K562 (cell line): ENCODE data around the gene GMEB1. TPM values are rescaled to one million over a fixed set of nuclear protein-coding genes. Genes with fewer than 3 reads are reported as not detected.

ENCODE experiments used
- AFF4 ChIP-seq: sonication (generic); formaldehyde crosslinking; IDR thresholded peaks from 2 replicates; pipeline ENCODE4 v1.8.0; 2023; ENCODE audit warnings: mild to moderate bottlenecking, missing genetic modification reagents
- CAMTA2 ChIP-seq: fragments of 250-450 bp; sonication (Bioruptor Pico); conservative IDR thresholded peaks from 2 replicates; pipeline ENCODE4 v1.5.1; 2022
- CBFB ChIP-seq: sonication (generic); formaldehyde crosslinking; IDR thresholded peaks from 2 replicates; pipeline ENCODE4 v1.4.0; 2020; ENCODE audit warnings: mild to moderate bottlenecking, missing genetic modification reagents
- FIP1L1 ChIP-seq: fragments of 200-400 bp; formaldehyde crosslinking; IDR thresholded peaks from 2 replicates; pipeline ENCODE4 v1.6.1; 2018; ENCODE audit warnings: mild to moderate bottlenecking, low read depth, low read length; ENCODE audit not compliant: poor library complexity, severe bottlenecking
- HMG20A ChIP-seq: fragments of 450-650 bp; formaldehyde crosslinking; conservative IDR thresholded peaks from 2 replicates; pipeline ENCODE4 v1.4.0; 2020; ENCODE audit warnings: mild to moderate bottlenecking, mixed read lengths
- ILF3 ChIP-seq: fragments of 450-650 bp; IDR thresholded peaks from 2 replicates; pipeline ENCODE4 v1.6.1; 2018; ENCODE audit warnings: antibody characterized with exemption, mild to moderate bottlenecking, moderate library complexity, borderline replicate concordance
- KHSRP ChIP-seq: fragments of 450-650 bp; IDR thresholded peaks from 2 replicates; pipeline ENCODE4 v1.6.1; 2017
- NR4A1 ChIP-seq, 2 experiments: fragments of 250-450 bp in 1 of 2; fragments of 450-650 bp in 1 of 2; sonication (Bioruptor Pico) in 1 of 2; IDR thresholded peaks; 2 replicates each; pipeline versions ENCODE4 v1.4.0 to v1.6.1; 2016 to 2020; ENCODE audit warnings: mild to moderate bottlenecking in 2 of 2, missing compliant biosample characterization in 1 of 2, missing genetic modification characterization in 1 of 2, moderate library complexity in 1 of 2
- RB1 ChIP-seq: fragments of 450-650 bp; IDR thresholded peaks from 2 replicates; pipeline ENCODE4 v1.6.1; 2017; ENCODE audit warnings: low read depth, mild to moderate bottlenecking
- RNF219 ChIP-seq: fragments of 250-450 bp; sonication (Bioruptor Pico); IDR thresholded peaks from 2 replicates; pipeline ENCODE4 v1.5.0; 2022; ENCODE audit warnings: mild to moderate bottlenecking
- SIN3A ChIP-seq, 2 experiments: fragments of 150-350 bp in 1 of 2; IDR thresholded peaks; 2 replicates each; pipeline ENCODE4 v1.6.1; 2011 to 2016; ENCODE audit warnings: borderline replicate concordance in 2 of 2, low read depth in 2 of 2, low read length in 2 of 2, mild to moderate bottlenecking in 2 of 2, moderate library complexity in 2 of 2; ENCODE audit not compliant: control insufficient read depth in 1 of 2
- THAP7 ChIP-seq: fragments of 250-450 bp; sonication (Bioruptor Pico); IDR thresholded peaks from 2 replicates; pipeline ENCODE4 v1.5.0; 2021
- ZHX1 ChIP-seq: fragments of 150-350 bp; conservative IDR thresholded peaks from 2 replicates; pipeline ENCODE4 v1.6.1; 2014; ENCODE audit warnings: low read length
- ZNF280A ChIP-seq: fragments of 450-650 bp; IDR thresholded peaks from 2 replicates; pipeline ENCODE4 v1.6.1; 2018; ENCODE audit warnings: mild to moderate bottlenecking, low read depth; ENCODE audit not compliant: partially characterized antibody
- ZSCAN29 ChIP-seq: fragments of 450-650 bp; IDR thresholded peaks from 2 replicates; pipeline ENCODE4 v1.6.1; 2017
- polyA plus RNA-seq, 8 experiments: library from polyadenylated mRNA; depleted of rRNA in 4 of 8; stranded (reverse) in 5 of 8; unstranded in 3 of 8; fragments of >200 nt; fragmentation: Nextera tagmentation in 2 of 8; fragmentation: Illumina TruSeq in 1 of 8; extraction: Ambion mirVana in 2 of 8; extraction: Trizol in 1 of 8; gene quantifications; 2 replicates each; pipeline versions ENCODE4 v1.2.1 to v1.2.3, GENCODE V29; 2011 to 2014; ENCODE audit warnings: inconsistent platforms in 1 of 8, missing spikeins in 1 of 8
- total RNA-seq, 7 experiments: library from RNA; depleted of rRNA in 6 of 7; stranded (reverse); fragments of >200 nt in 6 of 7; fragmentation: Illumina TruSeq in 2 of 7; extraction: Trizol in 2 of 7; gene quantifications; 2 replicates each; pipeline versions ENCODE4 v1.2.1 to v1.2.3, GENCODE V29; 2011 to 2021; ENCODE audit warnings: low replicate concordance in 1 of 7

Gene GMEB1
- total and polyA plus RNA-seq, 9 of the 15 experiments (the other 6 are each of a cell fraction or from before 2014, with no cell fraction given) = 6.6 to 17.5 (median 8.5) TPM

- no peak for TF ChIP-seq ZHX1
- no peak for TF ChIP-seq HMG20A (CRISPR knock-in tag)
- TF ChIP-seq AFF4 (CRISPR knock-in tag) = peak; percentile 72; the same call in 1 of the 2 replicates
- TF ChIP-seq KHSRP = no peak
- no peak for TF ChIP-seq NR4A1 (CRISPR knock-in tag; IDR thresholded peaks at IDR 0.05)
- TF ChIP-seq NR4A1 (tag; IDR thresholded peaks at IDR 0.05) = peak; percentile 38; the same call in 1 of the 2 replicates
- TF ChIP-seq ZSCAN29 = no peak
- 0 out of 2 replicates have a peak, but pooled peaks have one; percentile 18 for TF ChIP-seq CAMTA2 (CRISPR knock-in tag)
- TF ChIP-seq SIN3A (IDR thresholded peaks at IDR 0.05; ENCODE audit: borderline replicate concordance in 2 of 2, control insufficient read depth in 1 of 2, low read depth in 2 of 2, low read length in 2 of 2) = peak in 1 of 2 experiments; percentile 32; a peak in 2 of 4 replicates
- no peak for TF ChIP-seq RNF219
- TF ChIP-seq RB1 = peak; percentile 85; the same call in 1 of the 2 replicates
- TF ChIP-seq THAP7 (CRISPR knock-in tag) = no peak
- TF ChIP-seq CBFB = no peak
- TF ChIP-seq ZNF280A = no peak
- TF ChIP-seq ILF3 = no peak
- TF ChIP-seq FIP1L1 = peak; percentile 40
These were observed 556 bp downstream of the GMEB1 start (continued) for GRCh38 chr1:28668956-28669723.
